Psoas muscle (tissue), 8 donors: ENCODE data around the gene PRDM15. TPM values are rescaled to one million over a fixed set of nuclear protein-coding genes. Genes with fewer than 3 reads are reported as not detected.

ENCODE experiments used
- ATAC-seq, 4 donors: fragments of 200-7000 bp; cut with Tn5 transposase; one replicate each; pipeline ENCODE4 v1.9.1; 2020; ENCODE audit warnings: moderate library complexity in 3 of 4, mild to moderate bottlenecking in 2 of 4
- DNase-seq, 2 donors: peaks; one replicate each; pipeline ENCODE4 v3.0.0-alpha.2; 2020
- H3K27ac ChIP-seq: fragments of 200-600 bp; one replicate; pipeline ENCODE4 v1.8.0; 2022
- H3K27me3 ChIP-seq, 3 donors: fragments of 200-600 bp in 1 of 3; one replicate each; pipeline versions ENCODE4 v1.6.1 to v1.8.0; 2013 to 2022; ENCODE audit warnings: low read length in 2 of 3, mild to moderate bottlenecking in 2 of 3, moderate library complexity in 1 of 3; ENCODE audit not compliant: insufficient read depth in 3 of 3
- H3K36me3 ChIP-seq, 2 donors: fragments of 200-600 bp in 1 of 2; one replicate each; pipeline versions ENCODE4 v1.6.1 to v1.8.0; 2013 to 2022; ENCODE audit warnings: low read depth in 1 of 2, mild to moderate bottlenecking in 1 of 2, moderate library complexity in 1 of 2; ENCODE audit not compliant: insufficient read depth in 1 of 2
- H3K4me1 ChIP-seq: fragments of 200-600 bp; one replicate; pipeline ENCODE4 v1.8.0; 2022
- H3K4me3 ChIP-seq: fragments of 200-600 bp; one replicate; pipeline ENCODE4 v1.8.0; 2022; ENCODE audit warnings: mild to moderate bottlenecking
- H3K9me3 ChIP-seq: fragments of 200-600 bp; one replicate; pipeline ENCODE4 v1.8.0; 2022
- CTCF ChIP-seq: fragments of 200-600 bp; IDR thresholded peaks from one replicate; pipeline ENCODE4 v1.8.0; 2022; ENCODE audit warnings: antibody characterized with exemption
- WGBS, 3 donors: extraction: QIAGEN DNeasy Blood & Tissue Kit; methylation state at CpG; one replicate each; pipeline versions ENCODE4 v1.1.6 to v1.1.7; 2013; 5-methylcytosine and 5-hydroxymethylcytosine counted together
- intact Hi-C, 2 donors: fragments of 100-400 bp; cut with DNase I; formaldehyde crosslinking; loops; one replicate each; pipeline versions ENCODE4 v1.11.0 to v1.14.2; 2022
- polyA plus RNA-seq, 3 donors: library from polyadenylated mRNA; stranded (reverse); fragments of 200-250 nt; gene quantifications; one replicate each; pipeline ENCODE4 v1.2.3, GENCODE V29; 2013
- total RNA-seq, 4 donors: library from RNA; stranded (reverse); fragmentation: NEBNext Ultra II Directional in 2 of 4; extraction: Animal tissue kit (Norgen Biotek cat#: 25700) in 2 of 4; gene quantifications; one replicate each; pipeline versions ENCODE4 v1.2.1 to v1.2.4, GENCODE V29; 2021 to 2023
- donor health status: healthy with polysubstance abuse.
- donor health status: DM: no; HTN: no; CAD: no; lungs with moderate emphysema.
- donor health status: Bipolar disorder and iron deficiency.
- donor health status: healthy.
- donor health status: DM: yes; HTN: yes; CAD: no.
- donor health status: DM: no; HTN: no; CAD: no.
- donor health status: DM: no; HTN: no; CAD: no.
- donor health status: DM: yes; HTN: yes; CAD: no.

Gene PRDM15
- total and polyA plus RNA-seq, 7 donors, result 2.2 to 6.4 (median 3.7) TPM

DNA sequence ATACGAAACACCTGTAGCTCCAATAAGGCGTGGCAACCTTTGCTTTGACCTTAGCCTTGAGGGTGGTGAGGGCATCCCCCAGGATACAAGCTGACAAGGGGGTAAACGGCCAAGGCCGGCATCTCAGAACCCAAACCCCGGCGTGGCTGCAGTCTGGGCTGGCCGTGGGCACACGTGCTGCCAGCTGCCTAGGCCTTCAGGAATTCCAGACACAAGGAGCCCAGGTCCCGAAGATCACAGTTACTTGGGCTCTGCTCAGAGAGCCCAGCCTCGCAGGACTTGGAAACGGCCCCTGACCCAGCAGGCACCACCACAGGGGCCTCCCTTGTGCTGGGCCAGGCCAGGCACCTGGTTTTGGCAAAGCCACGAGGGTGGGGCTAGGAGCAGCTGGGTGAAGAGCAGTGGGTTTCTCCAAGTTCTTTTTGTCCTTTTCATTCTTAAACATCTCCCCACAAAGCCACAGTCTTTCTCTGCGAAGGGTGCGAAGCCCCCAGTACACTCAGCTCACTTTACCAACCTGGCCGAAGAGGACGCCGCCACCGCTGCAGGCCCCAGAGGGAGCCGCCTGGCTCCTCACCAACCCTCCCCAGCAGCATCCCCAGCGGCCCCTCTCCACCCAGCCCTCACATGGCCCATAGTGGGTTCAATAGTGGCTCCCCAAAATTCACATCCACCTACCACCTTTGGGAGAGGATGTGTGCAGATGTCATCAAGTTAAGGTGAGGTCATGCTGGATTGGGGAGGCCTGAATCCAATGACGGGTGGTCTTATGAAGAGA, 26.8 kb downstream of the PRDM15 start:
- Histone ChIP-seq H3K27me3 (no peaks in the 10 kb centered on the region), H3K27ac (no peak overlapping the region), H3K9me3 (no peaks in the 10 kb centered on the region), H3K4me3 (no peak overlapping the region), H3K4me1 (no peaks in the 10 kb centered on the region), H3K36me3 (peaks cover 0 to 49% of the 10 kb centered on the region in 2 donors)
- no peak for ATAC-seq
- TF ChIP-seq CTCF, result no peak
- intact Hi-C loops, result no loop called here
- 87 to 91% (median 90%) methylated on average over 21 of the region's 21 CpGs for WGBS, 3 donors
- no peak for DNase-seq

GRCh38 chr21:41851090-41851790, 27.9 kb downstream of the PRDM15 start:
- Histone ChIP-seq H3K36me3 (peaks cover 0 to 44% of the 10 kb centered on the region in 2 donors), H3K4me1 (no peaks in the 10 kb centered on the region), H3K27me3 (no peaks in the 10 kb centered on the region), H3K27ac (no peak overlapping the region), H3K4me3 (no peak overlapping the region), H3K9me3 (no peaks in the 10 kb centered on the region)
- no peak for DNase-seq
- no peak for ATAC-seq
- no peak for TF ChIP-seq CTCF
- WGBS, 3 donors, result 85 to 90% (median 86%) methylated on average over 20 to 23 of the region's 23 CpGs
- intact Hi-C loops, result no loop called here

GRCh38 chr21:41850085-41850484, 29.1 kb downstream of the PRDM15 start:
- Histone ChIP-seq H3K27me3 (no peaks in the 10 kb centered on the region), H3K4me3 (no peak overlapping the region), H3K36me3 (peaks cover 0 to 42% of the 10 kb centered on the region in 2 donors), H3K9me3 (no peaks in the 10 kb centered on the region), H3K4me1 (no peaks in the 10 kb centered on the region), H3K27ac (no peak overlapping the region)
- intact Hi-C loops, result no loop called here
- no peak for DNase-seq
- TF ChIP-seq CTCF, result no peak
- 88 to 98% (median 95%) methylated on average over 9 of the region's 9 CpGs for WGBS, 3 donors
- ATAC-seq, result no peak

GRCh38 chr21:41848958-41849580, 30.1 kb downstream of the PRDM15 start:
- ATAC-seq (no peak), DNase-seq (no peak)
- TF ChIP-seq CTCF, result no peak
- no peak overlapping the region for H3K4me3 ChIP-seq
- no peak overlapping the region for H3K27ac ChIP-seq
- peaks cover 0 to 32% of the 10 kb centered on the region in 2 donors for H3K36me3 ChIP-seq
- no peaks in the 10 kb centered on the region for H3K27me3 ChIP-seq
- H3K4me1 ChIP-seq, result no peaks in the 10 kb centered on the region
- intact Hi-C loops, result no loop called here
- H3K9me3 ChIP-seq, result no peaks in the 10 kb centered on the region
- 88 to 90% (median 89%) methylated on average over 15 of the region's 15 CpGs for WGBS, 3 donors
